Measurements from ENCODE around the gene MTRR.

The MTRR gene

DNA sequence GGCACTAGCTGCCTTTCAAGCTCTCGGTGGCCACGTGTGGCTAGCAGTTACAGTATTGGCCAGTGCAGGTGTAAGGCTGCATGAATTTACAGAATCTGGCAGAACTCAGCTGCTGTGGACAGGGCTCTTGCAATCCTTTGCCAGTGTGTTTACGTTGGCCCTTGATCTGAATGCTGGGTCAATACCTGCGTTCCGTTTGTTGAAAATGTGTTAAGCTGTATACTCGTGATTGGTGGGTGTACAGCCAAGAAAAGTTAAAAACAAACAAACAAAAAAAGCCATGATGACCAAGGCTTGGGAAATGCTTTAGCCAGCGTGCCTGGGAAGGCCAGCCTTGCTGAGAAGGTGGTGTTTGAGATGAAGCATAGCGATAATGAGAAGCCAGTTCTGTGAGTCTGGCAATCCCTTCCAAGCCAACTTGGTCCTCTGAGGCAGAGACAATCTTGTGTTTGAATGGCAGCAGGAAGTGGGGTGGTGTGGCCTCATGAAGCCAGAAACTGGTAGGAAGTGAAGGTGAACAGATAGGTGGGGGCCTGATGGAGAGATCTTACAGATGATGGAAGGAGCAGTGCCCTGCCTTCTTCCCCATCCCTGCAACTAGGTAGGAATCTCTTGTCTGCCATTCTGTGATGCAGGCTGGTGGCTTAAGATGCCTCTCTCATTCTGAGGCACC lies 17.2 kb upstream of the MTRR start:
- no peak for DNase-seq (ENCODE audit: low read depth in 1 of 2, low spot score in 1 of 2)
- TF ChIP-seq POLR2AphosphoS5 (IDR thresholded peaks at IDR 0.05; ENCODE audit: low read depth) (no peak), SPI1 (IDR thresholded peaks at IDR 0.05; ENCODE audit: borderline replicate concordance, low read depth) (no peak), GABPA (IDR thresholded peaks at IDR 0.05; ENCODE audit: low read depth) (no peak)
- TF ChIP-seq, protein P1, sequence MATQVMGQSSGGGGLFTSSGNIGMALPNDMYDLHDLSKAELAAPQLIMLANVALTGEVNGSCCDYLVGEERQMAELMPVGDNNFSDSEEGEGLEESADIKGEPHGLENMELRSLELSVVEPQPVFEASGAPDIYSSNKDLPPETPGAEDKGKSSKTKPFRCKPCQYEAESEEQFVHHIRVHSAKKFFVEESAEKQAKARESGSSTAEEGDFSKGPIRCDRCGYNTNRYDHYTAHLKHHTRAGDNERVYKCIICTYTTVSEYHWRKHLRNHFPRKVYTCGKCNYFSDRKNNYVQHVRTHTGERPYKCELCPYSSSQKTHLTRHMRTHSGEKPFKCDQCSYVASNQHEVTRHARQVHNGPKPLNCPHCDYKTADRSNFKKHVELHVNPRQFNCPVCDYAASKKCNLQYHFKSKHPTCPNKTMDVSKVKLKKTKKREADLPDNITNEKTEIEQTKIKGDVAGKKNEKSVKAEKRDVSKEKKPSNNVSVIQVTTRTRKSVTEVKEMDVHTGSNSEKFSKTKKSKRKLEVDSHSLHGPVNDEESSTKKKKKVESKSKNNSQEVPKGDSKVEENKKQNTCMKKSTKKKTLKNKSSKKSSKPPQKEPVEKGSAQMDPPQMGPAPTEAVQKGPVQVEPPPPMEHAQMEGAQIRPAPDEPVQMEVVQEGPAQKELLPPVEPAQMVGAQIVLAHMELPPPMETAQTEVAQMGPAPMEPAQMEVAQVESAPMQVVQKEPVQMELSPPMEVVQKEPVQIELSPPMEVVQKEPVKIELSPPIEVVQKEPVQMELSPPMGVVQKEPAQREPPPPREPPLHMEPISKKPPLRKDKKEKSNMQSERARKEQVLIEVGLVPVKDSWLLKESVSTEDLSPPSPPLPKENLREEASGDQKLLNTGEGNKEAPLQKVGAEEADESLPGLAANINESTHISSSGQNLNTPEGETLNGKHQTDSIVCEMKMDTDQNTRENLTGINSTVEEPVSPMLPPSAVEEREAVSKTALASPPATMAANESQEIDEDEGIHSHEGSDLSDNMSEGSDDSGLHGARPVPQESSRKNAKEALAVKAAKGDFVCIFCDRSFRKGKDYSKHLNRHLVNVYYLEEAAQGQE (IDR thresholded peaks at IDR 0.05; ENCODE audit: insufficient replicate concordance, low read depth) = no peak
- TF ChIP-seq, protein P2, sequence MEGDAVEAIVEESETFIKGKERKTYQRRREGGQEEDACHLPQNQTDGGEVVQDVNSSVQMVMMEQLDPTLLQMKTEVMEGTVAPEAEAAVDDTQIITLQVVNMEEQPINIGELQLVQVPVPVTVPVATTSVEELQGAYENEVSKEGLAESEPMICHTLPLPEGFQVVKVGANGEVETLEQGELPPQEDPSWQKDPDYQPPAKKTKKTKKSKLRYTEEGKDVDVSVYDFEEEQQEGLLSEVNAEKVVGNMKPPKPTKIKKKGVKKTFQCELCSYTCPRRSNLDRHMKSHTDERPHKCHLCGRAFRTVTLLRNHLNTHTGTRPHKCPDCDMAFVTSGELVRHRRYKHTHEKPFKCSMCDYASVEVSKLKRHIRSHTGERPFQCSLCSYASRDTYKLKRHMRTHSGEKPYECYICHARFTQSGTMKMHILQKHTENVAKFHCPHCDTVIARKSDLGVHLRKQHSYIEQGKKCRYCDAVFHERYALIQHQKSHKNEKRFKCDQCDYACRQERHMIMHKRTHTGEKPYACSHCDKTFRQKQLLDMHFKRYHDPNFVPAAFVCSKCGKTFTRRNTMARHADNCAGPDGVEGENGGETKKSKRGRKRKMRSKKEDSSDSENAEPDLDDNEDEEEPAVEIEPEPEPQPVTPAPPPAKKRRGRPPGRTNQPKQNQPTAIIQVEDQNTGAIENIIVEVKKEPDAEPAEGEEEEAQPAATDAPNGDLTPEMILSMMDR (IDR thresholded peaks at IDR 0.05; ENCODE audit: insufficient read depth, low read length) = no peak
- Histone ChIP-seq H3K27ac (replicated peaks) (no peak overlapping the region), H3K27me3 (ENCODE audit: insufficient read depth, poor library complexity, severe bottlenecking) (peaks cover 20% of the 10 kb centered on the region), H3K4me3 (replicated peaks; ENCODE audit: insufficient read depth, low read length) (no peak overlapping the region)

DNA sequence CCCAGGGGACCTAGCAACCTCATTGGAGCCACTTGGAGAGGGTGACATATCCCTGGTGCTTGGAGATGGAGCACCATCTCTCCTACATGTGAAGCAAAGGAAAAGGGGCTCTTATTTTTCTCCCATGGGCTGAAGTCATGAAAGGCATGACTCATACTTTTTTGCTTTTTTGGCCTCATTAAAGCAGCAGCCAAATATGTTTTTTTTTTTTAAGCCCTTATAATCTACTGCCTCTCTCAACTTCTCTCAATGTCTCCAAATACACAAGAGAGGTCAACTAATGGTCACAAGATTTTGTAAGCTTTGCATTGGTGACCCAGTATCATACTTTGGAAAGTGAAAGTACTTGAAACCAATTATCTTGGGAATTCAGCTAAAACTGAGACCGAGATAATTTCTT lies 16.4 kb upstream of the MTRR start:
- no peak for TF ChIP-seq GABPA (IDR thresholded peaks at IDR 0.05; ENCODE audit: low read depth)
- TF ChIP-seq, protein P2 (IDR thresholded peaks at IDR 0.05; ENCODE audit: insufficient read depth, low read length) = no peak
- TF ChIP-seq SPI1 (IDR thresholded peaks at IDR 0.05; ENCODE audit: borderline replicate concordance, low read depth) = no peak
- no peak for TF ChIP-seq POLR2AphosphoS5 (IDR thresholded peaks at IDR 0.05; ENCODE audit: low read depth)
- TF ChIP-seq, protein P1 (IDR thresholded peaks at IDR 0.05; ENCODE audit: insufficient replicate concordance, low read depth) = no peak
- DNase-seq (ENCODE audit: low read depth in 1 of 2, low spot score in 1 of 2) = no peak

DNA sequence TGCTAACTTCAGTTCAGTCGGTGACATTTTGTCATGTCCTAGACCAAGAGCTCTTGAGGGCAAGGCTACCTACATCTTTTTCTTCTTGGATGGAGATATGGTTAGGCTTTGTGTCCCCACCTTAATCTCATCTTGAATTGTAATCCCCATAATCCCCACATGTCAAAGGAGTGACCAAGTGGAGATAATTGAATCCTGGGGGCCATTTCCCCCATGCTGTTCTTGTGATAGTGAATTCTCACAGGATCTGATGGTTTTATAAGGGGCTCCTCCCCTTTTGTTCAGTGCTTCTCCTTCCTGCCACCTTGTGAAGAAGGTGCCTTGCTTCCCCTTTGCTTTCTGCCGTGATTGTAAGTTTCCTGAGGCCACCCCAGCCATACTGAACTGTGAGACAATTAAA lies 16.0 kb upstream of the MTRR start:
- TF ChIP-seq GABPA (IDR thresholded peaks at IDR 0.05; ENCODE audit: low read depth) = no peak
- TF ChIP-seq POLR2AphosphoS5 (IDR thresholded peaks at IDR 0.05; ENCODE audit: low read depth) = no peak
- TF ChIP-seq, protein P1 (IDR thresholded peaks at IDR 0.05; ENCODE audit: insufficient replicate concordance, low read depth) = no peak
- TF ChIP-seq, protein P2 (IDR thresholded peaks at IDR 0.05; ENCODE audit: insufficient read depth, low read length) = no peak
- no peak for TF ChIP-seq SPI1 (IDR thresholded peaks at IDR 0.05; ENCODE audit: borderline replicate concordance, low read depth)
- no peak for DNase-seq (ENCODE audit: low read depth in 1 of 2, low spot score in 1 of 2)
- no peak overlapping the region for H3K27ac ChIP-seq (replicated peaks)
- H3K4me3 ChIP-seq (replicated peaks; ENCODE audit: insufficient read depth, low read length) = no peak overlapping the region
- H3K27me3 ChIP-seq (ENCODE audit: insufficient read depth, poor library complexity, severe bottlenecking) = peaks cover 20% of the 10 kb centered on the region

More for the DNA sequence above, 16.4 kb upstream of the MTRR start:
- Histone ChIP-seq H3K4me3 (replicated peaks; ENCODE audit: insufficient read depth, low read length) (no peak overlapping the region), H3K27ac (replicated peaks) (no peak overlapping the region), H3K27me3 (ENCODE audit: insufficient read depth, poor library complexity, severe bottlenecking) (peaks cover 20% of the 10 kb centered on the region)
